HS-27A (cell line): ENCODE data around the gene PRSS8.
"Not testable (repeated sequence)": the region's sequence is repeated elsewhere in the genome, so short reads cannot be mapped to it uniquely, and the experiment has no call there.

ENCODE experiments used
- DNase-seq: peaks from one replicate; pipeline ENCODE4 v3.0.0-alpha.2; 2012; ENCODE audit warnings: low read depth, missing footprints

PRSS8 gene

DNA sequence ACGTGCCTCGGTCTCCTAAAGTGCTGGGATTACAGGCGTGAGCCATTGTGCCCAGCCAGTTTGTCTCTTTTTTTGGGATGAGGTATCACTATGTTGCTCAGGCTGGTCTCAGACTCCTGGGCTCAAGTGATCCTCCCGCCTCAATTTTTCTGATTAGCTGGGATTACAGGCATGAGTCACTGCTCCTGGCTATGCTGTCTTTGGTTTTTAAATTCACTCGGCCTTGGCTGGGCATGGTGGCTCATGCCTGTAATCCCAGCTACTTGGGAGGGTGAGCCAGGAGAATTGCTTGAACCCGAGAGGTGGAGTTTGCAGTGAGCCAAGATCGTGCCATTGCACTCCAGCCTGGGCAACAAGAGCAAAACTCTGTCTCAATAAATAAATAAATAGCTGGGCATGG is 8.9 kb upstream of the PRSS8 start:
- not testable (repeated sequence) for DNase-seq

DNA sequence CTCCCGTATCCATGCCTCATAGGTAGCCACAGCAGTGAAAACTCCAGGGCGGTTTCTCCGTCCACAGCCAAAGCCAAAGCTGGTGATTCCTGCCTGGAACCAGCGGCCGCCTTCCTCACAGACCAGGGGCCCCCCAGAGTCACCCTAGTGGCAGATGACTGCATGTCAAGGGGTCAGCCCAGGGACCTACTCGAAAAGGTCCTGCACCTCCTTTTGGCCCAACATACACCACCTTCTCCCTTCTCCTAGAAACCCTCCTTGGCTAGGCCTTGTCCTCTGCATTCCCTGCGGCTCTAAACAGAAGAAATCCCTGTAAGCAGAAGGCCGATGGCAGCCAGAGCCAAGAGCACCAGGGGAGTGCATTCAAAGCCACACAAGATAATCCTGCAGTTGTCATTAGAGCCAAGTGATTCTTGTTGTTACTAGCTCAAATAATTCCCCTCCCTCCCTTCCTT is 8.2 kb upstream of the PRSS8 start:
- DNase-seq, result no peak

DNA sequence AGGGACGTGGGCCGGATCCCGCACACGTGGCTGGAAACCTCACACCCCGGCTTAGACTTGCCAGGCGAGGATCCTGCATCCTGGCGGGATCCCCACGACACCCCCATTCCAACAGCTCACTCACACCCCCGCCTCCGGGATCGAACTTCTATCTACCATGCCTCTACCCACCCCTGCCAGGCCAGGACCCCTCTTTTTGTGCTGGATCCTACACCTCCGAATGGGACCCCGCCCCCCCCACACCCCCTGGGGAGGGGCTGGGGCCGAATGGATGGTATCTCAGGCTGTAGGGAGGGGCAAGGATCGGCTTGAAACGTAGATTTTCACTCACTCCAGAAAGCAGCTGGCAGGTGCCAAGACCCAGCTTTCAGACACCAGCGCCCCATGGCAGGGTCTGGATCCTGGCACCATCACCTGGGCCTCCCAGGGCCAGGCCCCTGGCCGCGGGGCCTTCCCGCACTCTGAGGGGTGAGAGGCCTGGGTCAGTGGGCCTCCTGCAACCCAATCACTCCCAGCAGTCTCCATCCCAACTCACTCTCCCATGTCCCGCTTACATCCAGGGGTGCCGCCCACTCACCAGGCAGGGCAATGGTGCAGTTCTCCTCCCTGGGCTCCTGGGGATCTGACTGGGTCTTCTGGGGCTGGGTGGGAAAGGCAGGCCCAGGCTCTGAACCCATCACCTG is 7.6 kb upstream of the PRSS8 start:
- no peak for DNase-seq

DNA sequence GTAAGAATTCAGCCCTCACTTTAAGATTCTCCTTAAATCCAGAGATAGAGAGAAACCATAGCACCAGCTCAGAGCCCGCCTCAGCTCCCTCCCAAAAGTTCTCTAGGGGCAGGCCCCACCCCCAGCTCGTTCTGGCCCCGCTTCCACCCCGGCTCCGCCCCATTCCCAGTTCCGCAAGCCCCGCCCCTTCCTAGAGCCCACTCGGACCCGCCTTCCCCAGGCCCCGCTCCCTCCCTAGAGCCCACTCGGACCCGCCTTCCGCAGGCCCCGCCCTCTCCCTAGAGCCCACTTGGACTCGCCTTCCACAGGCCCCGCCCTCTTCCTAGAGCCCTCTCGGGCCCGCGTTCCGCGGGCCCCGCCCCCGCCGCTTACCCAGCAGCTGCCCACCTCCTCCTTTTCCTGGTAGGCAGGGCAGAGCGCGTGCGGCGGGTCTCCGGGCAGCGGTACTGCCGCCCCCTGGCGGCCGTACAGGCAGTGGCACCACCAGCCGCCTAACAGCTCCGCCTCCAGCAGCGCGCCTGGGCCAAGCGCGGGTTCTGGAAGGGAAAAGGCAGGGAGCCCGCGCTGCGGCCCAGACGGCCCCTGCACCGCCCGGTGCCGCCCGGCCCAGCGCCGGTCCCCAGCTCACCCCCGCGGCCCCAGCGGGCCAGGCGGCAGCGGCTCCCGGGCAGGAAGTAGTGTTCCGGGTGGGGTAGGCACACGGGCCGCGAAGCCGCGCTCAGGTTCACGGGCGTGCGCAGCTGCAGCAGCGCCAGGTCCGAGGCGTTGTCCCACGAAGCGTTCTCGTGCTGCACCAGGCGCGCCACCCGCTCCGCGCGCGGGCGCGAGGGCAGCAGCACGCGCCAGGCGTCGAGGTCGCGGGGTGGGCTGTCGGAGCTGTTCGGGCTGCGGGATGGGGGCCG is 6.8 kb upstream of the PRSS8 start:
- peak; percentile 94 for DNase-seq

DNA sequence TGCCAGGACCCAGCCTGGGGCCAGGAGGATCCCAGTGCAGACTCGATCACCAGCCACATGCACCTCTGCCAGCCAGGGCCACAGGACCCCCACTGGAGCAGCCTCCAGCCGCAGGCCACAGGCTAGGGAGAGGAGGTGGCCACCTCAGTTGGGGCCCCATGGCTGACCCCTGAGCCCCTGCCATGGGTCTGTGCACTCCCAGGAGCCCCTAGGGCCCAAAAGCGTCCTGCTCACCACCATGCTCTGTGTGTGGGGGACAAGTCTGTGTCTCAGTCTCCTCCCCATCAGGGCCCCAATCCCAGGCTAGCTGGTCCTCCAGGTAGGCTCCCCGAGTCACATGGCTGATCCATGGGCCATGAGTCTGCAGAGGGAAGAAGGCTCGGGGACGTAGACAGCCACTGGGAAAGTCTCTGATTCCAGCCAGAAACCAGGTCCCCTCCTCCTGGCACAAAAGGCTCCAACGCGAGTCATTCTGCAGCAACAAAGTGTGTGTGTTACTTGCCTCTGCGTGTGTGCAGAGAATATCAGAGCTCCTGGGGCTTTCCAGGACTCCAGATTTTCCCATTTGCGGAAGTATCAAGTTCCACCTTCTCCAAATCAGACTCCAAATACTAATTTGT is 6.1 kb upstream of the PRSS8 start:
- no peak for DNase-seq

- not testable (repeated sequence) for DNase-seq
These were observed 5.5 kb upstream of the PRSS8 start for GRCh38 chr16:31141071-31141469.

- DNase-seq, result peak; percentile 75
These were observed 3.4 kb upstream of the PRSS8 start for GRCh38 chr16:31138621-31139578.

GRCh38 chr16:31136822-31137499 is 1.4 kb upstream of the PRSS8 start:
- not testable (repeated sequence) for DNase-seq

- no peak for DNase-seq
These were observed 748 bp upstream of the PRSS8 start for GRCh38 chr16:31136287-31136662.

- no peak for DNase-seq
These were observed 647 bp downstream of the PRSS8 start for GRCh38 chr16:31134625-31135534.

DNA sequence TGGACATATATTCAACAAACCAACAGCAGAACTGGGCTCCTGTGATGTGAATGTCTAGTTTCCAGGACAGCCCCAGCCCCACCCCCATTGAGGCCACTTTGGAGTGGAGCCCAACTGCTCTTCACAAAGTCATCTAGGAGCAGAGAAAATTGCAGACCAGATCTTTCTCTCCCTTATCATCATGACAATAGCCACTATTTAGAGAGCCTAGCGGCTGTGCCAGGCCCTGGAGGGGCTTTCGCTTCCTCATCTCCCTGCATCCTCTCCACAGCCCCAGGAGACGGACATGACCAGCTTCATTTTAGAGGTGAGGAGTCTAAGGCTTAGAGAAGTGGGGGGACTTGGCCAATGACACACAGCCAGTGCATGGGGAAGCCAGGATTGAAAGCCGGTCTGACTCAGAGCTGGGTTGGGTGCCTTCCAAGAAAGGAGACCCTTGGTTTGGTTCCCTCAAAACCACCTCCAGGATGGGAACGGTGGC is 1.4 kb downstream of the PRSS8 start:
- no peak for DNase-seq

GRCh38 chr16:31133046-31133501 is 2.5 kb downstream of the PRSS8 start:
- no peak for DNase-seq

DNA sequence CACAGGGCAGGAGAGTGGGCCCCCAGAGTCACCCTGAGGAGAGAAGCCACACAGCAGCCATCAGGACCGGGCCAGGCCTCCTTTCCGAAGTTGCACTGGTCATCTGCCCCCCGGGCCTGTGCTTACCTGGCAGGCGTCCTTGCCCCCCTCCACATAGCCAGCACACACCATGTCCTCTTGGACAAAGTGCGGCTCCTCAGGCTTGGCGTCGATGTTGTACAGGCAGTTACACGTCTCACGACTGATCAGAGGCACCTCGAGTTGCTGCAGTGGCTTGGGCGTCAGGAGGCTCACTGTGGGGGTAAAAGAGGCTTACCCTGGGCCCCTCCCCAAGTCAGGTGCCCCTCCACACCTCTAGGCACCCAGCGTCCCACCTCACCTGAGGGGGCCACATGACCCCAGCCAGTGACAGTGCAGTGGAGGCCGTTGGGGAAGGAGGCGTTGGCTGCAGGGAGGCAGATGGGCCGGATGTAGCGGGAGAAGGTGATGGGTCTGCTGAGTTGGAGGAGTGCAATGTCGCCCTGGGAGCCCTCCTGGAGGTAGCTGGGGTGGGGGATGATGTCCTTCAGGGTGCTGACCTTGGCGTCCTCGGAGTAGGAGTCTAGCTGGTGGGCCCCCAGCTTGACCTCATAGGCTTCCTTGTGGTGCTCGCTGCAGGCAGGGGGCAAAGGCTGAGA is 3.1 kb downstream of the PRSS8 start:
- DNase-seq, result no peak

DNA sequence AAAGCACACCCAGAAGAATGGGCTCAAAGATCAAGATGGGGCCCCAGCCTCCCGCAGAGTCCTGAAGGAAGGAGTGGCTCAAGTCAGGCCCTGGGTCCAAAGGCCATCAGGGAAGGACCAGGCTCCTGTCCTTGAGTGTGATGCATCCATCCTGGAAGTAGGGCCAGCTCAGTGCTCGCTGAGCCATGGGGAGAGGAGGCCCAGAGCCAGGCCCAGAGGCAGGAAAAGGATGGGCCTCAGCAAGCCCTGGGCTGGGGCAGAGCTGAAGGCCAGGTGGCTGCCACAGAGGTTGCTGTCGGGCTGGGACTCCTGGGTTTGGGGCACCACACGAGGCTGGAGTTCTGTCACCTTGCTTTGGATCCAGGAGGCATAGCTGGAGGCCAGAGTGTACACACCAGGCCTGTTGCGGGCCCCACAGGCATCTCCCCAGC is 3.7 kb downstream of the PRSS8 start:
- DNase-seq, result no peak

- no peak for DNase-seq
These were observed 4.1 kb downstream of the PRSS8 start for GRCh38 chr16:31131416-31131815.

DNA sequence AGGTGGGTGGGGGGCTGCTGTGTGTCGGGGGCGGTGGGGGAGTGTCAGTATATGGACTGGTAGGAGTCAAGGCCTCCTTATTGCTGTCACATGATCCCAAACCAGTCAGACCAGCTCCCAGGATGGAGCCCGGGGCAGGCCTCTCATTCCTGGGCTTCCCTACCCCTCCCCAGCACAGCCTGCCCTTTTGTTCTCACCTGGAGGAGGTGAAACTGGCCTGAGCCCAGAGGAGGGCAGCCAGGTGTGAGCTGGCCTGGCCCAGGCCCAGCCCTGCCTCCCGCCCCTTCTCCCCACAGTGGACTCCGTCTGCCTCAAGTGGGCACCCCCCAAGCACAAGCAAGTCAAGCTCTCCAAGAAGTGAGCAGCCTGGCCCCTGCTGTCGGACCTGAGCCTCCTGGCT is 4.6 kb downstream of the PRSS8 start:
- DNase-seq, result no peak

- DNase-seq, result no peak
These were observed 5.1 kb downstream of the PRSS8 start for GRCh38 chr16:31130336-31130891.

DNA sequence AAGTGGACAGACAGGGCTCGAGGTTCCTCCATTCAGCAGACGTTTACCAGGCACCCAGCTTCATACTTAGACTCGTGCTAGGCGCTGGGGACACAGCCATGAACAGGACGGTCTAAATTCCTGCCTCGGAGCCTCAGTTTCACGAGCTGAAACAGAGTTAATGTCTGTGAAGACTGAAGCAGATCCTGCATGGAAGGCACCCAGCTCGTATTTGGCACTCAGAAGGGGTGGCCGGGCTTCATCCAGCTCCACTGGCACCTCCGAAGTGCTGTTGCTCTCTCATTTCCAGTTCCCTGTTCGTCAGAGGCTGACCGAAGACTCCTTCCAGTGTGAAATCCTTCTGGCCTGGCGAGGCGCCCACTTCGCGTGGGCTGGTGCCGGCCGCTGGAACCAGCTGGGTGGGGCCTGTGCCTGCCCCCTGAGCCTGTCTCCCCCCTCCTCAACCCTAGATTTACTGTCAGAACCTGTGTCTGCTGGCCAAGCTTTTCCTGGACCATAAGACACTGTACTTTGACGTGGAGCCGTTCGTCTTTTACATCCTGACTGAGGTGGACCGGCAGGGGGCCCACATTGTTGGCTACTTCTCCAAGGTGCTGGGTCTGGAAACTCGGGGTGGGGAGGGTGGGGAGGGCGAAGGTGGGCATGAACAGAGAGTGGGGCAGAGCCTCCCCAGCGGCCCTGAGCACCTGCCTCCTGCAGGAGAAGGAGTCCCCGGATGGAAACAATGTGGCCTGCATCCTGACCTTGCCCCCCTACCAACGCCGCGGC is 5.8 kb downstream of the PRSS8 start:
- no peak for DNase-seq
